Loucy (cell line): ENCODE results near the gene VAV2.

Experiments
- H2AFZ ChIP-seq: fragments of 200-600 bp; sonication (generic); 2 replicates; pipeline ENCODE4 v1.6.0; 2016; ENCODE audit warnings: antibody characterized with exemption, mild to moderate bottlenecking, low read length, moderate library complexity
- H3F3A ChIP-seq: fragments of 200-600 bp; 2 replicates; pipeline ENCODE4 v1.6.0; 2016; ENCODE audit warnings: antibody characterized with exemption, low read depth, mild to moderate bottlenecking
- H3K27me3 ChIP-seq: fragments of 200-600 bp; sonication (generic); 2 replicates; pipeline ENCODE4 v1.6.1; 2014; ENCODE audit warnings: low read length, mild to moderate bottlenecking; ENCODE audit not compliant: insufficient read depth, poor library complexity, severe bottlenecking
- H3K36me3 ChIP-seq: fragments of 200-600 bp; sonication (generic); 2 replicates; pipeline ENCODE4 v1.6.1; 2016; ENCODE audit warnings: low read length; ENCODE audit not compliant: insufficient read depth
- H3K4me1 ChIP-seq: fragments of 200-600 bp; sonication (generic); 2 replicates; pipeline ENCODE4 v1.5.1; 2014; ENCODE audit warnings: low read length, mild to moderate bottlenecking; ENCODE audit not compliant: insufficient read depth, poor library complexity, severe bottlenecking
- H3K4me2 ChIP-seq: fragments of 200-600 bp; sonication (generic); 2 replicates; pipeline ENCODE4 v1.6.0; 2014; ENCODE audit warnings: antibody characterized with exemption, low read length, low read depth, mild to moderate bottlenecking; ENCODE audit not compliant: poor library complexity, severe bottlenecking
- H3K4me3 ChIP-seq: fragments of 200-600 bp; sonication (generic); 2 replicates; pipeline ENCODE4 v1.5.1; 2014; ENCODE audit warnings: low read length, mild to moderate bottlenecking, mixed read lengths; ENCODE audit not compliant: poor library complexity, severe bottlenecking
- H3K79me2 ChIP-seq: fragments of 200-600 bp; sonication (generic); 2 replicates; pipeline ENCODE4 v1.6.1; 2014; ENCODE audit warnings: low read length; ENCODE audit not compliant: insufficient read depth
- H3K9ac ChIP-seq: fragments of 200-600 bp; sonication (generic); 2 replicates; pipeline ENCODE4 v1.6.0; 2014; ENCODE audit warnings: mild to moderate bottlenecking, low read depth, low read length, moderate library complexity; ENCODE audit not compliant: poor library complexity, severe bottlenecking
- H3K9me2 ChIP-seq: fragments of 200-600 bp; sonication (generic); replicated peaks from 2 replicates; pipeline ENCODE4 v1.6.1; 2016; ENCODE audit warnings: low read depth, low read length, mixed read lengths
- H3K9me3 ChIP-seq: fragments of 200-600 bp; sonication (generic); 2 replicates; pipeline ENCODE4 v1.6.1; 2014; ENCODE audit warnings: mild to moderate bottlenecking, antibody characterized with exemption, low read length, low read depth; ENCODE audit not compliant: insufficient read depth
- H4K20me1 ChIP-seq: fragments of 200-600 bp; sonication (generic); 2 replicates; pipeline ENCODE4 v1.6.0; 2014; ENCODE audit warnings: antibody characterized with exemption, low read length, mild to moderate bottlenecking; ENCODE audit not compliant: insufficient read depth, poor library complexity, severe bottlenecking
- CTCF ChIP-seq: fragments of 200-600 bp; sonication (generic); conservative IDR thresholded peaks from 2 replicates; pipeline ENCODE4 v1.5.1; 2014; ENCODE audit warnings: mild to moderate bottlenecking, antibody characterized with exemption, low read length
- EZH2phosphoT487 ChIP-seq: fragments of 200-600 bp; IDR thresholded peaks from 2 replicates; pipeline ENCODE4 v1.6.1; 2018; ENCODE audit warnings: antibody characterized with exemption, mild to moderate bottlenecking, moderate library complexity, borderline replicate concordance

The VAV2 gene

GRCh38 chr9:133806623-133807010 lies 185.5 kb downstream of the VAV2 start:
- H3K27me3 ChIP-seq = no peaks in the 10 kb centered on the region
- H4K20me1 ChIP-seq = no peaks in the 10 kb centered on the region
- H3K4me3 ChIP-seq = no peak overlapping the region
- no peaks in the 10 kb centered on the region for H3K9me3 ChIP-seq
- H3F3A ChIP-seq = no peaks in the 10 kb centered on the region
- H3K9me2 ChIP-seq = no peaks in the 10 kb centered on the region
- TF ChIP-seq EZH2phosphoT487 (no peak), CTCF (no peak)
- H3K4me1 ChIP-seq = no peaks in the 10 kb centered on the region
- H2AFZ ChIP-seq = no peak overlapping the region
- no peak overlapping the region for H3K4me2 ChIP-seq
- H3K9ac ChIP-seq = no peak overlapping the region
- H3K36me3 ChIP-seq = peaks cover 4% of the 10 kb centered on the region; the same call in 1 of the 2 replicates
- H3K79me2 ChIP-seq = no peaks in the 10 kb centered on the region

- Histone ChIP-seq H3K9ac (no peak overlapping the region), H3K27me3 (no peaks in the 10 kb centered on the region), H3K9me3 (no peaks in the 10 kb centered on the region), H3K79me2 (no peaks in the 10 kb centered on the region), H2AFZ (no peak overlapping the region), H3F3A (no peaks in the 10 kb centered on the region), H3K4me1 (no peaks in the 10 kb centered on the region), H3K4me3 (no peak overlapping the region), H4K20me1 (no peaks in the 10 kb centered on the region), H3K9me2 (no peaks in the 10 kb centered on the region), H3K4me2 (no peak overlapping the region), H3K36me3 (peaks cover 4% of the 10 kb centered on the region; the same call in 1 of the 2 replicates)
- TF ChIP-seq EZH2phosphoT487 = no peak
Measured at GRCh38 chr9:133805876-133806622, 186.1 kb downstream of the VAV2 start.

- H3K9me3 ChIP-seq = no peaks in the 10 kb centered on the region
- H3K4me1 ChIP-seq = no peaks in the 10 kb centered on the region
- H3F3A ChIP-seq = no peaks in the 10 kb centered on the region
- no peak overlapping the region for H3K4me2 ChIP-seq
- no peak for TF ChIP-seq EZH2phosphoT487
- no peak for TF ChIP-seq CTCF
- H3K9me2 ChIP-seq = no peaks in the 10 kb centered on the region
- no peak overlapping the region for H3K9ac ChIP-seq
- H3K79me2 ChIP-seq = no peaks in the 10 kb centered on the region
- H2AFZ ChIP-seq = no peak overlapping the region
- no peak overlapping the region for H3K4me3 ChIP-seq
- no peaks in the 10 kb centered on the region for H4K20me1 ChIP-seq
- peaks cover 4% of the 10 kb centered on the region; the same call in 1 of the 2 replicates for H3K36me3 ChIP-seq
- H3K27me3 ChIP-seq = no peaks in the 10 kb centered on the region
Measured at GRCh38 chr9:133804199-133804598, 187.9 kb downstream of the VAV2 start.

GRCh38 chr9:133803745-133804144 lies 188.4 kb downstream of the VAV2 start:
- H4K20me1 ChIP-seq = no peaks in the 10 kb centered on the region
- TF ChIP-seq CTCF = no peak
- TF ChIP-seq EZH2phosphoT487 = no peak
- H3K27me3 ChIP-seq = no peaks in the 10 kb centered on the region
- H3K4me2 ChIP-seq = no peak overlapping the region
- peaks cover 4% of the 10 kb centered on the region; the same call in 1 of the 2 replicates for H3K36me3 ChIP-seq
- H3F3A ChIP-seq = no peaks in the 10 kb centered on the region
- no peaks in the 10 kb centered on the region for H3K4me1 ChIP-seq
- no peak overlapping the region for H3K9ac ChIP-seq
- no peaks in the 10 kb centered on the region for H3K79me2 ChIP-seq
- H2AFZ ChIP-seq = no peak overlapping the region
- no peaks in the 10 kb centered on the region for H3K9me3 ChIP-seq
- H3K9me2 ChIP-seq = no peaks in the 10 kb centered on the region
- H3K4me3 ChIP-seq = no peak overlapping the region
